Fibroblast of peridontal ligament (primary cell): ENCODE data around the gene TH.
"Not testable (repeated sequence)": the region's sequence is repeated elsewhere in the genome, so short reads cannot be mapped to it uniquely, and the experiment has no call there.

ENCODE experiments used
- DNase-seq: peaks from one replicate; pipeline ENCODE4 v3.0.0-alpha.2; 2010; ENCODE audit errors: extremely low read depth

The TH gene

GRCh38 chr11:2129699-2130366 is 41.8 kb downstream of the TH start:
- DNase-seq: no peak

DNA sequence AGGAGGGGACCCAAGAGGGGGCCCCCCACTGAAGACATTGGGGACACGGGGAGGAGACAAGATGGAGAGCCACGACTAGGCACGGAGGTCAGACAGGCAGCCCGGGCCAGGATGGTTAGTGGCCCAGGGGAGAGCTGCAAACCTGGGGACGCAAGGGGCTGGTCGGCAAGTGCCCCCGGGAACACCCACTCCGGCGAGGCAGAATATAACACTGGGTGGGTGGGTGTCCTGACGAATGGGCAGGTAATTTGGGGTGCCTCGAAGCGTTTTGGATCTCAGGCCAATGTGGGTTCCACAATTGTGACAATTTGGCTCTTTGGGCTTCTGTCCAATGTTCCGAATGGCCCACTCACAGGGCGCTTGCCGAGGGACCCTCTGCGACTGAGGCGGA is 42.3 kb downstream of the TH start:
- no peak for DNase-seq

GRCh38 chr11:2128511-2129307 is 42.9 kb downstream of the TH start:
- DNase-seq: no peak

GRCh38 chr11:2128130-2128510 is 43.5 kb downstream of the TH start:
- DNase-seq: no peak

- DNase-seq: no peak
These were observed 44.0 kb downstream of the TH start for GRCh38 chr11:2127482-2128129.

GRCh38 chr11:2126520-2127085 is 45.0 kb downstream of the TH start:
- no peak for DNase-seq

DNA sequence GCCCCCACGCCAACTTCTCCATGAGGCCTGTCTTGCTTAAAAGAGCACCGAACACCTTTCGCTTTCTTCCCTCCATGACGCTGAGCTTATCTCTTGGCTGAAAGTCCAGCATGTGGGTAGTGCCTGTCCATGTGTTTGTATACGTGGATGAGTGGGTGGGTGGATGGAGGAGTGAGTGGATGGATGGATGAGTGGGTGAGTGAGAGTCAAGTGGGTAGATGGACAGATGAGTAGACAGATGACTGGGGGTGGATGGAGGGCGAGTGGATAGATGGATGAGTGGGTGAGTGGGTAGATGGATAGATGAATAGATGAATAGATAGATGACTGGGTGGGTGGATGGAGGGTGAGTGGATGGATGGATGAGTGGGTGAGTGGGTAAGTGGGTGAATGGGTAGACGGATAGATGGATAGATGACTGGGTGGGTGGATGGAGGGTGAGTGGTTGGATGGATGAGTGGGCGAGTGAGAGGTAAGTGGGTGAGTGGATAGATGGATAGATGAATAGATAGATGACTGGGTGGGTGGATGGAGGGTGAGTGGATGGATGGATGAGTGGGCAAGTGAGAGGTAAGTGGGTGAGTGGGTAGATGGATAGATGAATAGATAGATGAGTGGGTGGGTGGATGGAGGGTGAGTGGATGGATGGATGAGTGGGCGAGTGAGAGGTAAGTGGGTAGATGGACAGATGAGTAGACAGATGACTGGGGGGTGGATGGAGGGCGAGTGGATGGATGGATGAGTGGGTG is 46.7 kb downstream of the TH start:
- DNase-seq: not testable (repeated sequence)

DNA sequence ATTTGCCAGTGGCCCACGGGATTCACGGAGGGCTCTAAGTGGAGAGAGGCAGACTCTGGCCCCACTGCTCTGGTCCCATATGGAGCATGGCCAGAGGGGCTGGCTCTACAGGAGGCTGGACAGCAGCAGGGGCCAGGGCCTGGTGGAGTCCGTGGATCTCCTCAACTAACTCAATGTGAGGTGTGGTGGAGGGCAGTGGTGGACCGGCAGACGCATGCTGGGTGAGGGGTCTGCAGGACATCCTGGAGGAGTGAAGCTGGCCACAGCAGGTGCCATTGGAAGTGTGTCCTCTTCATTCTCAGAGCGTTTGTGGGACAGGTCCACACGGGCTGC is 48.0 kb downstream of the TH start:
- DNase-seq: no peak

DNA sequence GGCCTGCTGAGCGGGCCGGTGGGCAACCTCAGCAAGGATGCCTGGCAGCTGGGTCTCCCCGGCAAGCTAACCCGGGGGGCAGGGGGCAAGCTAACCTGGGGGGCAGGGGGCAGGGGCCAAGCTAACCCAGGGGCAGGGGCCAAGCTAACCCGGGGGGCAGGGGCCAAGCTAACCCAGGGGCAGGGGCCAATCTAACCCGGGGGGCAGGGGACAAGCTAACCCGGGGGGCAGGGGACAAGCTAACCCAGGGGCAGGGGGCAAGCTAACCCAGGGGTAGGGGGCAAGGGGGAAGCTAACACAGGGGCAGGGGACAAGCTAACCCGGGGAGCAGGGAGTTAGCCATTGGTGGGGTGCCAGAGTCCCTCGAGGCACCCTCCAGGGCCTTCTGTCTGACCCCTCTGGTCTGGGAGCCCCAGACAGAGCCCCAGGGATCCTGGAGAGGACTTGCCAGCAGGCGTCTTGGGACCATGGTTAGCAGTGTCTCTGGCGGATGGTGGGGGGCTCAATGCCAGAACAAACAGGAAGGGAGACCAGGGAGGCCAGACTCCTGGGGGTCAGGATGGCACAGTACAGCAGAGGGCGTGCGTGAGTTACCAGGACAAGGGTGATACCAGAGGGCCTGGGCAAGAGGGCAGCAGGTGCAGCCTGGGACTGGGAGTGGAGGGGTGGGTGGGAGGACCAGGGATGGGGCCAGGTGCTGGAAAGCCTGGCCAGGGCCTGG is 48.5 kb downstream of the TH start:
- no peak for DNase-seq

GRCh38 chr11:2122222-2122906 is 49.3 kb downstream of the TH start:
- peak; percentile 63 for DNase-seq

- no peak for DNase-seq
These were observed 50.1 kb downstream of the TH start for GRCh38 chr11:2121227-2122130.

DNA sequence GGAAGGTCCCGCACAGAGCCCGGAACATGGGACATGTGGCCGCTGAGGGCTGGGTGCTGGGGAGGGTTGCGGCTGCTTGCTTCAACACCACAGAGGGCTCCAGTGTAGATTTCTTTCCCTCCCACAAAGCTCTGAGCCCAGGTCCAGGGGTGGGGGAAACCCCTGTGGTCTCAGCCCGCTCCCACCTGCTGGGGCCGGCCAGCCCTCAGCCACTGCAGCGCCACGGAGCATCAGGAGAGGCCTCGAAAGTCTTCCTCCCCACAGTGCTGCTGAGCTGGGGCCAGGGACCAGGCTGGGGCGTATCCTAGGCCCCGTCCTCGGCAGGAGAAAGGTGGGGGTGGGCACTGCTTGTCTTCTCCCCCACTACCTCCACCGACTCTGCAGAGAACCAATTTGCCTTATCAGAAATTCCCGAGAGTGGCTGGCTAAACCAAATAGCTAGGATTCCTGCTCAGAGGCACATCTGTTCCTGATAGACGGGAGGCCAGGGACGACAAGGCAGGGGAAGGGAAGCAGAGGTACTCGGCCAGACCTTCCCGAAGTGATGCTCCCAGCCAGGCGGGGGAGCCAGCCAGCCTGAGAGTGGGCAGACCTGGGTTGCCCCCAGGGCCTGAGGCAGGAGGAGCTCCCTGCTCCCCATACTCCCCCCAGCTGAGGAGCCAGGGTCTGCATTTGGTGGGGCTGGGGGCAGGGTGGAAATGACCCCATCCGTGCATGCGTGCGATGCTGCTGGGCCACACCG is 51.1 kb downstream of the TH start:
- DNase-seq: peak; percentile 17

GRCh38 chr11:2118677-2119076 is 52.9 kb downstream of the TH start:
- no peak for DNase-seq

GRCh38 chr11:2116680-2117079 is 54.9 kb downstream of the TH start:
- DNase-seq: no peak

- no peak for DNase-seq
These were observed 56.3 kb downstream of the TH start for GRCh38 chr11:2115308-2115707.

DNA sequence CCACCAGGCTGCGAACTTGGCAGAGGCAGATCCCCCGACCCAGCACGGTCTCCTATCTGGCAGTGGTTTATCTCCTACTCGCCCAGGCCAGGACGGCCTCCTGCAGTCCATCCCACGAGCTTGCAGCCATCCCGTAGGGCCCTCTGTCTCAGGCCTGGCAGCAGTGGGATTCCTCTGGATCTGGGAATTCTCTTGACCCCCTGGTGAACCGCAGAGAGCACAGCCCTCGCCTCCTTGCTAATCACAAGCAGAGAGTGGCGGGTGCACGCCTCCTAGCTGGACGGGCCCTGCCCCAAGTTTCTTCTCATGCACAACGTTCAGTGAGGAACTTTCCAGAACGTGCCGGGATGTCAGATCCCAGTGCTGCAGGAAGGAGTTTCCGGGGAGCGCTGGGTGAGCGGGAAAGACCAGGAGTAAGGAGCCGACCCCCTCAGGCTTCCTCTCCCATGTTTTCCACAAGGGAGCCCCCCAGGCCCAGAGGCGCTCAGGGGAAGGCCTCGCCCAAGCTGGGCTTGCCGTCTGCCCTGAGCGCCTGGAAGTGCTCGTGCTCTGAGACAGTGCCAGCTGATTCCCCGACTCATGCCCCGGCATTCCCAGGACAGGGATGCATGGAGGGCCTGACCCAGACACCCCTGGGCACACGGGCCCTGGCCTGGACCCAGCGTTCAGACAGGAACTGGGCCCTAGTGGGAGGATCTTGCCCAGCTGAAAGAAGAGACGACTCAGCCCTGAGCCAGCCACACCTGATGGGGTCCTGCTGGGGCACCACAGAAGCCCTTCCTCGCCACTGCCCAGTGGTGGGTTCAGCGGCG is 57.0 kb downstream of the TH start:
- DNase-seq: no peak
